ENCODE measurements around the gene LRRC8D.

DNA sequence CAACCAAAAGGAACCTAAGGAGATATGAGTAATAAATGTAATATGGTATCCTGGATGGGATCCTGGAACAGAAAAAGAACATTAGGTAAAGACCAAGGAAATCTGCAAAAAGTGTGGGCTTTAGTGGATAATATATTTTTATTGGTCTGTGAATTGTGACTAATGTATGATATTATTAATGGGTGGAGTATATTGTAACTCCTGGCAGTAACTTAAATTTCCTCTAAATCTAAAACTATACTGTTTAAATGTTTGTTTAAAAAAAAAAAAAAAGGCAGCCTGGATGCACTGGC lies 68.4 kb downstream of the LRRC8D start:
- no peak for TF ChIP-seq PPARA (CRISPR knock-in tag; IDR thresholded peaks at IDR 0.05; ENCODE audit: borderline replicate concordance)
- TF ChIP-seq, protein P1, sequence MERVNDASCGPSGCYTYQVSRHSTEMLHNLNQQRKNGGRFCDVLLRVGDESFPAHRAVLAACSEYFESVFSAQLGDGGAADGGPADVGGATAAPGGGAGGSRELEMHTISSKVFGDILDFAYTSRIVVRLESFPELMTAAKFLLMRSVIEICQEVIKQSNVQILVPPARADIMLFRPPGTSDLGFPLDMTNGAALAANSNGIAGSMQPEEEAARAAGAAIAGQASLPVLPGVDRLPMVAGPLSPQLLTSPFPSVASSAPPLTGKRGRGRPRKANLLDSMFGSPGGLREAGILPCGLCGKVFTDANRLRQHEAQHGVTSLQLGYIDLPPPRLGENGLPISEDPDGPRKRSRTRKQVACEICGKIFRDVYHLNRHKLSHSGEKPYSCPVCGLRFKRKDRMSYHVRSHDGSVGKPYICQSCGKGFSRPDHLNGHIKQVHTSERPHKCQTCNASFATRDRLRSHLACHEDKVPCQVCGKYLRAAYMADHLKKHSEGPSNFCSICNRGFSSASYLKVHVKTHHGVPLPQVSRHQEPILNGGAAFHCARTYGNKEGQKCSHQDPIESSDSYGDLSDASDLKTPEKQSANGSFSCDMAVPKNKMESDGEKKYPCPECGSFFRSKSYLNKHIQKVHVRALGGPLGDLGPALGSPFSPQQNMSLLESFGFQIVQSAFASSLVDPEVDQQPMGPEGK (CRISPR knock-in tag; IDR thresholded peaks at IDR 0.05; ENCODE audit: borderline replicate concordance): no peak
- TF ChIP-seq ARNTL (CRISPR knock-in tag; IDR thresholded peaks at IDR 0.05; ENCODE audit: borderline replicate concordance, low read depth): no peak
- TF ChIP-seq ZNF70 (CRISPR knock-in tag; IDR thresholded peaks at IDR 0.05): no peak
- no peak for TF ChIP-seq SNAI2 (CRISPR knock-in tag; IDR thresholded peaks at IDR 0.05)
- TF ChIP-seq ESRRG (CRISPR knock-in tag; IDR thresholded peaks at IDR 0.05): no peak
- TF ChIP-seq, protein P2, sequence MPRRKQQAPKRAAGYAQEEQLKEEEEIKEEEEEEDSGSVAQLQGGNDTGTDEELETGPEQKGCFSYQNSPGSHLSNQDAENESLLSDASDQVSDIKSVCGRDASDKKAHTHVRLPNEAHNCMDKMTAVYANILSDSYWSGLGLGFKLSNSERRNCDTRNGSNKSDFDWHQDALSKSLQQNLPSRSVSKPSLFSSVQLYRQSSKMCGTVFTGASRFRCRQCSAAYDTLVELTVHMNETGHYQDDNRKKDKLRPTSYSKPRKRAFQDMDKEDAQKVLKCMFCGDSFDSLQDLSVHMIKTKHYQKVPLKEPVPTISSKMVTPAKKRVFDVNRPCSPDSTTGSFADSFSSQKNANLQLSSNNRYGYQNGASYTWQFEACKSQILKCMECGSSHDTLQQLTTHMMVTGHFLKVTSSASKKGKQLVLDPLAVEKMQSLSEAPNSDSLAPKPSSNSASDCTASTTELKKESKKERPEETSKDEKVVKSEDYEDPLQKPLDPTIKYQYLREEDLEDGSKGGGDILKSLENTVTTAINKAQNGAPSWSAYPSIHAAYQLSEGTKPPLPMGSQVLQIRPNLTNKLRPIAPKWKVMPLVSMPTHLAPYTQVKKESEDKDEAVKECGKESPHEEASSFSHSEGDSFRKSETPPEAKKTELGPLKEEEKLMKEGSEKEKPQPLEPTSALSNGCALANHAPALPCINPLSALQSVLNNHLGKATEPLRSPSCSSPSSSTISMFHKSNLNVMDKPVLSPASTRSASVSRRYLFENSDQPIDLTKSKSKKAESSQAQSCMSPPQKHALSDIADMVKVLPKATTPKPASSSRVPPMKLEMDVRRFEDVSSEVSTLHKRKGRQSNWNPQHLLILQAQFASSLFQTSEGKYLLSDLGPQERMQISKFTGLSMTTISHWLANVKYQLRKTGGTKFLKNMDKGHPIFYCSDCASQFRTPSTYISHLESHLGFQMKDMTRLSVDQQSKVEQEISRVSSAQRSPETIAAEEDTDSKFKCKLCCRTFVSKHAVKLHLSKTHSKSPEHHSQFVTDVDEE (CRISPR knock-in tag; IDR thresholded peaks at IDR 0.05): no peak
- no peak for TF ChIP-seq ZNF8 (CRISPR knock-in tag; IDR thresholded peaks at IDR 0.05)
- no peak for TF ChIP-seq CREB5 (CRISPR knock-in tag; IDR thresholded peaks at IDR 0.05; ENCODE audit: low read depth)
- no peak for TF ChIP-seq GLIS3 (CRISPR knock-in tag; IDR thresholded peaks at IDR 0.05)
- TF ChIP-seq ZNF565 (CRISPR knock-in tag; conservative IDR thresholded peaks at IDR 0.05; ENCODE audit: low read depth): no peak
- no peak for TF ChIP-seq ZFP3 (CRISPR knock-in tag; IDR thresholded peaks at IDR 0.05)

All from SK-N-SH treated with all-trans-retinoic acid at 6 μM for 48 hours (cell line).